Neural cell (in vitro differentiated cells): ENCODE measurements around the gene SDS.

Experiments used
- EP300 ChIP-seq: fragments of 450-650 bp; conservative IDR thresholded peaks from 2 replicates; pipeline ENCODE4 v1.6.1; 2014; ENCODE audit warnings: antibody characterized with exemption, mild to moderate bottlenecking, moderate library complexity; ENCODE audit not compliant: poor library complexity, severe bottlenecking
- POLR2AphosphoS5 ChIP-seq: IDR thresholded peaks from 2 replicates; pipeline ENCODE4 v1.6.1; 2012

DNA sequence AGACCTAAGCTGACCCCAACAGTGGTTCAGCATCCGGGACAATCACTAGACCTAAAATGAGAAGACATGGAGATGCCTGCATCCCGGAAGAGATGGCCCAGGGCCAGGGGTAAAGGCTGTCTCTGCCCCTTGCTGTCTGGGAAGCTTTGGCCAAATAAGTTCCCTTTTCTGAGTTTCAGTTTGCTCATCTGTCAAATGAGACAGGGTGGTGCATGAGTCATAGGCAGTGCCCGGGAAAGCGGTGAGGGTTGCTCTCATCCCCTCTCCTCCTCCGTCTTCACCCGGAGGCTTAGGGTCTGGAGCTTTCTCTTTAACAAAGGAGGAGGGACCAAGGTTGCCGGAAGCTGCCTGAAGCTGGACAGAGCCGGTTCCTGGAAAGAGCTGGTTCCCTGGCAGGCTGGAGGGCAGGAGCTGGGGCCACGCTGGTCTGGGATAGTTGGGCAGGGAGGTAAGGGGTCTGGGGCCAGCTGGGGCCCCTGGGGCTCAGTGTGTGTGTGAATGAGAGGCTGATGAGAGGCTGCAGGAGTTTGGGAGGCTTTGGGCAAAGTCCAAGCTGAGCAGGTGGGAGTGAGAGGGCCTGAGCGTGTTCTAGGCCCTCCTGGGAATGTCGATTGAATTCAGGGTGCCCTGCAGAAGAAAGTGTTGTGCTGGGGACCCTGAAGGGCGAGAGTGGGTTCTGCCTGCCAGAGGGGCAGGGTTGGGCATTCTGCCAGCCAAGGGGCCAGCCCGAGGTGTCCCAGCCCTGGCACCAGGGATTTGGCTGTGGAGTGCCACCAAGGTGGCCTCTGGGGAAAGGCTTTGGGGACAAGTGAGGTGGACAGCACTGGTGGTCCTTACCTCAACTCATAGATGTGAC lies 18.6 kb upstream of the SDS start, which contains the start of gene SDSL:
- no peak for TF ChIP-seq POLR2AphosphoS5
- no peak for TF ChIP-seq EP300
